GM12878 (cell line): ENCODE results near the gene LMO2. TPM values are rescaled to one million over a fixed set of nuclear protein-coding genes. Genes with fewer than 3 reads are reported as not detected.

ENCODE experiments used
- ATAC-seq: fragments of 200-7000 bp; cut with Tn5 transposase; 3 replicates; pipeline ENCODE4 v1.9.1; 2020; ENCODE audit warnings: mild to moderate bottlenecking, moderate library complexity
- BruUV-seq: library from RNA; stranded (reverse); fragments of 400-500 nt; replicated peaks from 2 replicates; lab custom pipeline; 2021; lab: Mats Ljungman, UMichigan
- CTCF ChIA-PET: fragments of 300-600 bp; sonication (Branson Sonifier 250); formaldehyde crosslinking; extraction: SDS; loops from one replicate; lab custom pipeline; 2021; ENCODE audit warnings: inconsistent platforms; lab: Yijun Ruan, JAX
- POLR2A ChIA-PET: fragments of 350-600 bp; formaldehyde crosslinking; extraction: SDS; loops from one replicate; lab custom pipeline; 2021; ENCODE audit warnings: inconsistent platforms; lab: Charles Lee
- RAD21 ChIA-PET: fragments of 300-600 bp; sonication (Branson Sonifier 250); formaldehyde crosslinking; loops from one replicate; lab custom pipeline; 2023; ENCODE audit warnings: antibody characterized with exemption; ENCODE audit not compliant: unreplicated experiment; lab: Charles Lee
- SMC1A ChIA-PET: fragments of 300-600 bp; sonication (Branson Sonifier 250); formaldehyde crosslinking; loops from one replicate; lab custom pipeline; 2023; ENCODE audit not compliant: unreplicated experiment, uncharacterized antibody; lab: Charles Lee
- DNase-seq: peaks from one replicate; pipeline ENCODE4 v3.0.0-alpha.2; 2011; ENCODE audit warnings: low read depth, low spot score
- FAIRE-seq: peaks from 3 replicates; lab custom pipeline; 2011; peaks lifted over from hg19 to GRCh38; lab: Jason Lieb, UNC
- H2AFZ ChIP-seq: 2 replicates; pipeline ENCODE4 v1.6.0; 2011; ENCODE audit warnings: low read depth, low read length, control low read depth; ENCODE audit not compliant: control insufficient read depth
- H3K27ac ChIP-seq: 2 replicates; pipeline ENCODE4 v1.5.1; 2011; ENCODE audit warnings: control low read depth; ENCODE audit not compliant: control insufficient read depth, insufficient read depth
- H3K27me3 ChIP-seq, 2 experiments: replicated peaks in 1 of 2; 2 replicates each; pipeline versions ENCODE4 v1.6.0 to v1.6.1; 2011; ENCODE audit warnings: low read length in 1 of 2; ENCODE audit not compliant: control insufficient read depth in 2 of 2, insufficient read depth in 2 of 2
- H3K36me3 ChIP-seq, 2 experiments: 2 replicates each; pipeline ENCODE4 v1.5.1; 2011; ENCODE audit warnings: low read length in 1 of 2; ENCODE audit not compliant: control insufficient read depth in 2 of 2, insufficient read depth in 2 of 2
- H3K4me1 ChIP-seq: 2 replicates; pipeline ENCODE4 v1.6.1; 2011; ENCODE audit warnings: mild to moderate bottlenecking, low read length, moderate library complexity, mixed read lengths; ENCODE audit not compliant: control insufficient read depth, insufficient read depth
- H3K4me2 ChIP-seq: 2 replicates; pipeline ENCODE4 v1.6.0; 2011; ENCODE audit warnings: control low read depth; ENCODE audit not compliant: control insufficient read depth, insufficient read depth
- H3K4me3 ChIP-seq: fragments of 200-600 bp; sonication (generic); 2 replicates; pipeline ENCODE4 v1.5.1; 2016
- H3K79me2 ChIP-seq: 2 replicates; pipeline ENCODE4 v1.6.0; 2011; ENCODE audit warnings: low read length; ENCODE audit not compliant: control insufficient read depth, insufficient read depth
- H3K9ac ChIP-seq: 2 replicates; pipeline ENCODE4 v1.8.0; 2011; ENCODE audit warnings: low read length, control low read depth, mixed read lengths; ENCODE audit not compliant: control insufficient read depth, insufficient read depth
- H3K9me3 ChIP-seq: replicated peaks from 3 replicates; pipeline ENCODE4 v1.5.1; 2011; ENCODE audit warnings: mild to moderate bottlenecking, low read length; ENCODE audit not compliant: control insufficient read depth, insufficient read depth
- H4K20me1 ChIP-seq: 2 replicates; pipeline ENCODE4 v1.6.0; 2011; ENCODE audit not compliant: control insufficient read depth, insufficient read depth
- BRCA1 ChIP-seq: IDR thresholded peaks from 2 replicates; pipeline ENCODE4 v1.6.1; 2011; ENCODE audit warnings: low read depth, low read length, improper control_type of control experiment
- FOS ChIP-seq: IDR thresholded peaks from 3 replicates; pipeline ENCODE4 v1.6.1; 2011; ENCODE audit warnings: borderline replicate concordance; ENCODE audit not compliant: insufficient read length; ENCODE audit errors: extremely low read depth
- JUND ChIP-seq: IDR thresholded peaks from 2 replicates; pipeline ENCODE4 v1.6.1; 2012; ENCODE audit warnings: low read depth, mild to moderate bottlenecking, low read length, improper control_type of control experiment, moderate library complexity
- MYB ChIP-seq: fragments of 150-350 bp; IDR thresholded peaks from 2 replicates; pipeline ENCODE4 v1.6.1; 2014; ENCODE audit warnings: mild to moderate bottlenecking, low read depth, low read length, borderline replicate concordance
- MYC ChIP-seq: IDR thresholded peaks from 2 replicates; pipeline ENCODE4 v1.6.1; 2011; ENCODE audit warnings: mild to moderate bottlenecking, low read length, moderate library complexity, inconsistent platforms; ENCODE audit not compliant: insufficient read depth, insufficient replicate concordance, insufficient read length, severe bottlenecking
- PML ChIP-seq: IDR thresholded peaks from 2 replicates; pipeline ENCODE4 v1.6.1; 2012; ENCODE audit warnings: low read length, inconsistent platforms
- POLR2AphosphoS2 ChIP-seq: IDR thresholded peaks from 2 replicates; pipeline ENCODE4 v1.6.1; 2011; ENCODE audit warnings: low read depth, mild to moderate bottlenecking, low read length, improper control_type of control experiment, moderate library complexity
- POLR2AphosphoS5 ChIP-seq: IDR thresholded peaks from 2 replicates; pipeline ENCODE4 v1.6.1; 2011; ENCODE audit warnings: mild to moderate bottlenecking, low read length, inconsistent platforms
- SMARCA5 ChIP-seq: fragments of 450-650 bp; IDR thresholded peaks from 2 replicates; pipeline ENCODE4 v1.6.1; 2017; ENCODE audit warnings: mild to moderate bottlenecking
- SREBF2 ChIP-seq: IDR thresholded peaks from 2 replicates; pipeline ENCODE4 v1.6.1; 2012; ENCODE audit warnings: mild to moderate bottlenecking, low read length
- STAT1 ChIP-seq: fragments of 450-650 bp; conservative IDR thresholded peaks from 2 replicates; pipeline ENCODE4 v1.6.1; 2014; ENCODE audit warnings: antibody characterized with exemption, mild to moderate bottlenecking
- ZSCAN29 ChIP-seq: fragments of 450-650 bp; IDR thresholded peaks from 2 replicates; pipeline ENCODE4 v1.6.1; 2017; ENCODE audit warnings: mild to moderate bottlenecking, moderate library complexity
- WGBS: methylation state at CpG from one replicate; pipeline ENCODE4 v1.1.6; 2016; ENCODE audit warnings: low lambda C conversion rate; ENCODE audit not compliant: insufficient replicate concordance, insufficient coverage; ENCODE audit errors: missing lambda C conversion rate; 5-methylcytosine and 5-hydroxymethylcytosine counted together
- in situ Hi-C: fragments of 300-500 bp; cut with MboI; formaldehyde crosslinking; loops from 9 replicates; pipeline ENCODE4 v1.14.3; 2018; ENCODE audit warnings: mixed read lengths
- intact Hi-C: fragments of 100-400 bp; cut with micrococcal nuclease; formaldehyde crosslinking; loops from one replicate; pipeline ENCODE4 v1.14.2; 2022; ENCODE audit not compliant: unreplicated experiment
- polyA plus RNA-seq, 11 experiments: library from polyadenylated mRNA; depleted of rRNA in 4 of 11; unstranded in 6 of 11; stranded (reverse) in 5 of 11; fragments of >200 nt; fragmentation: Nextera tagmentation in 4 of 11; fragmentation: Illumina TruSeq in 1 of 11; extraction: Ambion mirVana in 4 of 11; extraction: Trizol in 1 of 11; gene quantifications; 1 replicate in 1 of 11; 2 replicates in 10 of 11; pipeline versions ENCODE4 v1.2.1 to v1.2.3, GENCODE V29; 2011 to 2016; ENCODE audit warnings: inconsistent platforms in 2 of 11, missing spikeins in 2 of 11, low read depth in 1 of 11
- total RNA-seq, 4 experiments: library from RNA; depleted of rRNA in 3 of 4; stranded (reverse); fragments of >200 nt in 3 of 4; fragmentation: Illumina TruSeq in 1 of 4; extraction: Trizol in 1 of 4; gene quantifications; 2 replicates each; pipeline versions ENCODE4 v1.2.1 to v1.2.3, GENCODE V29; 2013 to 2021
- TF ChIP-seq, protein P1 (sequence below): IDR thresholded peaks from 2 replicates; pipeline ENCODE4 v1.6.1; 2011; ENCODE audit warnings: borderline replicate concordance, low read depth, mild to moderate bottlenecking, moderate library complexity, mixed read lengths, low read length; ENCODE audit not compliant: insufficient read depth; ENCODE audit errors: extremely low read length
- TF ChIP-seq, protein P2 (sequence below): fragments of 450-650 bp; IDR thresholded peaks from 2 replicates; pipeline ENCODE4 v1.6.1; 2016; ENCODE audit warnings: mild to moderate bottlenecking
- TF ChIP-seq, protein P3 (sequence below): IDR thresholded peaks from 2 replicates; pipeline ENCODE4 v1.6.1; 2012; ENCODE audit warnings: low read length, inconsistent platforms
- TF ChIP-seq, protein P4 (sequence below): fragments of 450-650 bp; IDR thresholded peaks from 2 replicates; pipeline ENCODE4 v1.6.1; 2016; ENCODE audit warnings: mild to moderate bottlenecking

LMO2 gene
- total and polyA plus RNA-seq, 10 of the 15 experiments (the other 5 are each of a cell fraction or from before 2014, with no cell fraction given), result 0.29 to 1.9 (median 1.1) TPM; not detected in 1

DNA sequence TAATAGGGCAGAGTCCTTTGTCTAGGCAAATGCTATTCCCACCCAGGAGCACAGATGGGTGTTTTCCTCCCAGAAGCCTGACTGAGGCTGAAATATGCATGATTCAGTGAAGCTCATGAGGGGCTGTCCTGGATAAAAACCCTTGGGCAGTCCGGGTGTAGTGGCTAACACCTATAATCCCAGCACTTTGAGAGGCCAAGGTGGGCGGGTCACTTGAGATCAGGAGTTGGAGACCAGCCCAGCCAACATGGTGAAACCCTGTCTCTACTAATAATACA is 48.6 kb upstream of the LMO2 start (continued):
- TF ChIP-seq, protein P1, sequence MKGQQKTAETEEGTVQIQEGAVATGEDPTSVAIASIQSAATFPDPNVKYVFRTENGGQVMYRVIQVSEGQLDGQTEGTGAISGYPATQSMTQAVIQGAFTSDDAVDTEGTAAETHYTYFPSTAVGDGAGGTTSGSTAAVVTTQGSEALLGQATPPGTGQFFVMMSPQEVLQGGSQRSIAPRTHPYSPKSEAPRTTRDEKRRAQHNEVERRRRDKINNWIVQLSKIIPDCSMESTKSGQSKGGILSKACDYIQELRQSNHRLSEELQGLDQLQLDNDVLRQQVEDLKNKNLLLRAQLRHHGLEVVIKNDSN, result no peak
- TF ChIP-seq FOS (no peak), SREBF2 (no peak), JUND (no peak), PML (no peak)
- TF ChIP-seq, protein P2, sequence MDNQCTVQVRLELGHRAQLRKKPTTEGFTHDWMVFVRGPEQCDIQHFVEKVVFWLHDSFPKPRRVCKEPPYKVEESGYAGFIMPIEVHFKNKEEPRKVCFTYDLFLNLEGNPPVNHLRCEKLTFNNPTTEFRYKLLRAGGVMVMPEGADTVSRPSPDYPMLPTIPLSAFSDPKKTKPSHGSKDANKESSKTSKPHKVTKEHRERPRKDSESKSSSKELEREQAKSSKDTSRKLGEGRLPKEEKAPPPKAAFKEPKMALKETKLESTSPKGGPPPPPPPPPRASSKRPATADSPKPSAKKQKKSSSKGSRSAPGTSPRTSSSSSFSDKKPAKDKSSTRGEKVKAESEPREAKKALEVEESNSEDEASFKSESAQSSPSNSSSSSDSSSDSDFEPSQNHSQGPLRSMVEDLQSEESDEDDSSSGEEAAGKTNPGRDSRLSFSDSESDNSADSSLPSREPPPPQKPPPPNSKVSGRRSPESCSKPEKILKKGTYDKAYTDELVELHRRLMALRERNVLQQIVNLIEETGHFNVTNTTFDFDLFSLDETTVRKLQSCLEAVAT, result no peak

DNA sequence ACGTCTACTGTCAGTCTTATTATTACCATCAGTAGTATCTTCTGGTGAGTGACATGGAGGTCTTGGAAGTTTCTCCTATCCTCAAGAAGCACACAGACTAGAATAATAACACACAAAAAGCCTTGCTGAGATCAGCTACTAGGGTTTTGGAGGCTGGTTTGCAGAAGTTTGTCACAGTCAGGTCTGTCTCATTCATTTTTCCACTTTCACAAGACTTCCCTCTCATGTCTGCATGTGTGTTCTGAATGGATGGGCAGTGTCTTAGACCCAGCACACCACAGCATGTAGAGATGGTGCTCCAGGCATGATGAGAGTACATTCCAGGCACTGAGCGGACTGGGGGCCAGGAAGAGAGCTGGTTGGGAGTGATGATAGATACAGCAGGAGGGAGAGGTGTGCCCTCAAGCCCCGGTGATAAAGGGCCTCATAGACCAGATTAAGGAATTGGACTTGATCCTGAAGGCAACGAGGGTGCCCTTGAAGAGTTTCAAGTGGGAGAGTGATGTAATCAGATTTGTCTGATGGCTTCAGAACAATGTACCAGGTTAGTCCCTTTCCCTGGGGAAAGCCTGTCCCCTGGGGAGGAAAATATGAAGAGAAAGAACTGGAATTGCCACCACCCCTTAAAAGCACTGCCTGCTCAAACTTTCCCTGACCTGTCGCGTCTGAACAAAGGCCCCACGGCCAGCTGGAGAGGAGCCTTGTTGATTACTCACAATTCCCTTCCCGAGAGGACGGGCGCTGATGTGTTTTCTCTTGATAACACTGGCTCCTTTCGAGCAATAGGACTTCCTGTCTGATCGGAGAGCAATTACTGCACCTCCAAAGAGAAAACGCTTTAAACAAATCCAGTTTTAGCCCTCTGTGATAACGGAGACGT is 45.1 kb upstream of the LMO2 start:
- no peaks in the 10 kb centered on the region for H4K20me1 ChIP-seq
- intact Hi-C loops (no loop called here), in situ Hi-C loops (no loop called here)
- FAIRE-seq, result no peak
- no peak for DNase-seq
- no peak overlapping the region for H3K9ac ChIP-seq
- H3K4me2 ChIP-seq, result no peak overlapping the region
- SMC1A ChIA-PET, result interaction anchor here (1.3 to 1.8 kb wide), 2 partner anchors 8 to 24 kb away, joined by 4 read pairs; no protein-coding TSS in a partner anchor
- H2AFZ ChIP-seq, result no peak overlapping the region
- POLR2A ChIA-PET, result interaction anchor here (0.6 kb wide), 1 partner anchor 372 kb away, joined by 3 read pairs; no protein-coding TSS in a partner anchor
- 90% methylated on average over 15 of the region's 15 CpGs for WGBS
- ATAC-seq, result no peak
- no peak overlapping the region for H3K4me3 ChIP-seq
- CTCF ChIA-PET, result interaction anchor here (0.9 kb wide), 1 partner anchor 128 kb away, joined by 3 read pairs; no protein-coding TSS in a partner anchor
- no peaks in the 10 kb centered on the region; the same call in 2 of the 3 replicates for H3K9me3 ChIP-seq
- H3K36me3 ChIP-seq, result no peaks in the 10 kb centered on the region
- no peak overlapping the region for H3K27ac ChIP-seq
- RAD21 ChIA-PET, result interaction anchor here (0.8 kb wide), 1 partner anchor 244 kb away, joined by 3 read pairs; no protein-coding TSS in a partner anchor
- no TSS peak for BruUV-seq
- peaks cover 24% of the 10 kb centered on the region for H3K4me1 ChIP-seq
- no peaks in the 10 kb centered on the region for H3K27me3 ChIP-seq
- H3K79me2 ChIP-seq, result no peaks in the 10 kb centered on the region
- TF ChIP-seq POLR2AphosphoS5, result no peak
- TF ChIP-seq, protein P3, sequence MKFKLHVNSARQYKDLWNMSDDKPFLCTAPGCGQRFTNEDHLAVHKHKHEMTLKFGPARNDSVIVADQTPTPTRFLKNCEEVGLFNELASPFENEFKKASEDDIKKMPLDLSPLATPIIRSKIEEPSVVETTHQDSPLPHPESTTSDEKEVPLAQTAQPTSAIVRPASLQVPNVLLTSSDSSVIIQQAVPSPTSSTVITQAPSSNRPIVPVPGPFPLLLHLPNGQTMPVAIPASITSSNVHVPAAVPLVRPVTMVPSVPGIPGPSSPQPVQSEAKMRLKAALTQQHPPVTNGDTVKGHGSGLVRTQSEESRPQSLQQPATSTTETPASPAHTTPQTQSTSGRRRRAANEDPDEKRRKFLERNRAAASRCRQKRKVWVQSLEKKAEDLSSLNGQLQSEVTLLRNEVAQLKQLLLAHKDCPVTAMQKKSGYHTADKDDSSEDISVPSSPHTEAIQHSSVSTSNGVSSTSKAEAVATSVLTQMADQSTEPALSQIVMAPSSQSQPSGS, result no peak
- no peak for TF ChIP-seq POLR2AphosphoS2
- TF ChIP-seq SMARCA5, result no peak
- TF ChIP-seq, protein P1, result no peak
- TF ChIP-seq ZSCAN29, result no peak
- TF ChIP-seq STAT1, result no peak
- TF ChIP-seq MYC, result no peak
- TF ChIP-seq MYB, result no peak
- TF ChIP-seq, protein P4, sequence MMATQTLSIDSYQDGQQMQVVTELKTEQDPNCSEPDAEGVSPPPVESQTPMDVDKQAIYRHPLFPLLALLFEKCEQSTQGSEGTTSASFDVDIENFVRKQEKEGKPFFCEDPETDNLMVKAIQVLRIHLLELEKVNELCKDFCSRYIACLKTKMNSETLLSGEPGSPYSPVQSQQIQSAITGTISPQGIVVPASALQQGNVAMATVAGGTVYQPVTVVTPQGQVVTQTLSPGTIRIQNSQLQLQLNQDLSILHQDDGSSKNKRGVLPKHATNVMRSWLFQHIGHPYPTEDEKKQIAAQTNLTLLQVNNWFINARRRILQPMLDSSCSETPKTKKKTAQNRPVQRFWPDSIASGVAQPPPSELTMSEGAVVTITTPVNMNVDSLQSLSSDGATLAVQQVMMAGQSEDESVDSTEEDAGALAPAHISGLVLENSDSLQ, result no peak
- no peak for TF ChIP-seq BRCA1
